Stimulated activated naive CD8-positive, alpha-beta T cell treated with anti-CD3 and anti-CD28 coated beads, Interleukin-15, amount 100 ng/mL, for 72 hours (primary cell): Measurements from ENCODE around the gene GCLC.

Experiments
- ATAC-seq: fragments of 150-1000 bp; cut with Tn5 transposase; 2 replicates; pipeline ENCODE4 v1.10.0; 2021; ENCODE audit warnings: mild to moderate bottlenecking, moderate library complexity
- DNase-seq, 2 donors: peaks; one replicate each; pipeline ENCODE4 v3.0.0; 2021 to 2022
- H3K27ac Mint-ChIP-seq, 2 donors: one replicate each; pipeline ENCODE4 v1.8.0; 2022; ENCODE audit warnings: mild to moderate bottlenecking in 2 of 2, mixed read lengths in 2 of 2, moderate library complexity in 2 of 2
- H3K27me3 Mint-ChIP-seq: one replicate; pipeline ENCODE4 v1.8.0; 2022; ENCODE audit warnings: mixed read lengths
- H3K4me1 Mint-ChIP-seq: one replicate; pipeline ENCODE4 v1.8.0; 2022; ENCODE audit warnings: mild to moderate bottlenecking, mixed read lengths
- H3K4me3 Mint-ChIP-seq, 2 donors: one replicate each; pipeline ENCODE4 v1.8.0; 2022; ENCODE audit warnings: mild to moderate bottlenecking in 2 of 2, mixed read lengths in 2 of 2, moderate library complexity in 1 of 2
- H3K9me3 Mint-ChIP-seq, 2 donors: one replicate each; pipeline ENCODE4 v1.8.0; 2022; ENCODE audit warnings: mixed read lengths in 2 of 2

GCLC gene

DNA sequence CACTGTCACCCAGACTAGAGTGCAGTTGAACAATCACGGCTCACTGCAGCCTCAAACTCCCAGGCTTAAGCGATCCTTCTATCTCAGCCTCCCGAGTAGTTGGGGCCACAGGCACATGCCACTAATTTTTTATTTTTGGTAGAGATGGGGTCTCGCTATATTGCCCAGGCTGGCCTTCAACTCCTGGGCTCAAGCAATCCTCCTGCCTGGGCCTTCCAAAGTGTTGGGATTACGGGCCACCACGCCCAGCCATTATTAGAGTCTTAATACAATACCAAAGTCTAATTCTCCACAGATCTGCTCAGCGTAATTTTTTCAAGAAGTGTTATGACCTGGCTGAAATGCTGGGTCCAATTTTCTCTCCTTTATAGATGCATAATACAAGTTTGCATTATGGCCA lies 3.0 kb downstream of the GCLC start:
- no peak overlapping the region for H3K4me3 Mint-ChIP-seq
- peaks cover 42% of the 10 kb centered on the region for H3K4me1 Mint-ChIP-seq
- no peaks in the 10 kb centered on the region for H3K9me3 Mint-ChIP-seq
- DNase-seq = no peak
- no peak overlapping the region for H3K27ac Mint-ChIP-seq
- H3K27me3 Mint-ChIP-seq = peaks cover 6% of the 10 kb centered on the region
- no peak for ATAC-seq

DNA sequence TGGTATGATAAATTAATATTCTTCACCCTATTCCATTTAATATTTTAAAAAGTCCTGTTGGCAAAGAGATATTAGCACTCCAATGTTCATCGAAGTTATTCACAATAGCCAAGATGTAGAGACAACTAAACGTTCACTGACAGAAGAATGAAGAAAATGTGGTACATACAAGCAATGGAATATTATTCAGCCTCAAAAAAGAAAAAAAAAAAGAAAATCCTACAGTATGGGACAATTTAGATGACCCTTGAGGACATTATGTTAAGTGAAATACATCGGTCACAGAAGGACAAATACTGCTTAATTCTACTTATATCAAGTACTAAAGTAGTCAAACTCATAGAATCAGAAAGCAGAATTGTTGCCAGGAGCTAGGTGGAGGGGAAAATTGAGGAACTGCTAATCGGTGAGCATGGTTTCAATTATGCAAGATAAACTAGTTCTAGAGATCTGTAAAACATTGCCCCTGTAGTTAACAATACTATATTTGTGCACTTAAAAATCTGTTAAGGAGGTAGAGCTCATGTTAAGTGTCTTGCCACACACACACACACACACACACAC lies 4.7 kb downstream of the GCLC start:
- H3K4me1 Mint-ChIP-seq = peaks cover 30% of the 10 kb centered on the region
- no peak for ATAC-seq

DNA sequence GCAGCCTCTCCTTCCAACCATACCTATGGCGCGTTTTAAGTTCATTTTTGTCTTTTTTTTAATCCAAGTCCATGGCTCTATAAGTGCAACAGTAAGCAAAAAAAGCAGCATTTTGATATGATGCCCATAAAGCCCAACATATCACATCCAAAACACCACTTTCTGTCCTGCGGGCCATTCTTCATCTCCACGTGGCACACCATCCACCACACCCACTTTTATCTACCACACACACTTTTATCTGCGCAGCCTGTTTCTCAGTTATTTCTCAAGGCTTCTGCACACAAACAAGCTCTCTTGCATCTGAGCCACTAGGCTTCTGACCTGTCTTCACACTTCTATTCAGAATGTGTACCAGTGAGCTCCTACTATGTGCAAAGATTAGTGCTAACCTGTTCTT lies 5.3 kb downstream of the GCLC start:
- H3K4me1 Mint-ChIP-seq = peaks cover 27% of the 10 kb centered on the region
- H3K4me3 Mint-ChIP-seq = no peak overlapping the region
- no peaks in the 10 kb centered on the region for H3K27me3 Mint-ChIP-seq
- no peaks in the 10 kb centered on the region for H3K9me3 Mint-ChIP-seq
- ATAC-seq (no peak), DNase-seq (no peak)
- H3K27ac Mint-ChIP-seq = no peak overlapping the region

More for the DNA sequence above, 4.7 kb downstream of the GCLC start:
- no peaks in the 10 kb centered on the region for H3K9me3 Mint-ChIP-seq
- DNase-seq = no peak
- no peak overlapping the region for H3K4me3 Mint-ChIP-seq
- no peaks in the 10 kb centered on the region for H3K27me3 Mint-ChIP-seq
- no peak overlapping the region for H3K27ac Mint-ChIP-seq

DNA sequence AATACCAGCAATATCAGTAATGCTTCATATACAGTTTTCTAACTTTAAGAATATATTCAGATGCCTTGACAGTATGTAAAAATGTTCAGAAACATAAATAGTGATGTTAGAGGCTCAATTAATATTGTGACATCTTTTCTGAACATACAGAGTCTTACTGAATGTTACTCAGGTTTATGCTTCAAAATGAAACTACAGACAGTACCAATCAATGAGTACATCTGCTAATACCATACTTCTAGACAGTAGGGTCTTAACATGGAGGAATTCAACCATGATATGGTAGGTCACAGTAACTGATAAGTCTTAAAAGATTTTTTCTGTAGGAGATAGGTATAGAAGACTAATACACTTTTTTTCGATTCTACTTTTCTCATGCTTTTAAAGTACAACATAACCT lies 8.3 kb downstream of the GCLC start:
- H3K27ac Mint-ChIP-seq = no peak overlapping the region
- peaks cover 35% of the 10 kb centered on the region for H3K4me1 Mint-ChIP-seq
- no peak overlapping the region for H3K4me3 Mint-ChIP-seq
- DNase-seq (no peak), ATAC-seq (no peak)
- no peaks in the 10 kb centered on the region for H3K27me3 Mint-ChIP-seq
- H3K9me3 Mint-ChIP-seq = no peaks in the 10 kb centered on the region

DNA sequence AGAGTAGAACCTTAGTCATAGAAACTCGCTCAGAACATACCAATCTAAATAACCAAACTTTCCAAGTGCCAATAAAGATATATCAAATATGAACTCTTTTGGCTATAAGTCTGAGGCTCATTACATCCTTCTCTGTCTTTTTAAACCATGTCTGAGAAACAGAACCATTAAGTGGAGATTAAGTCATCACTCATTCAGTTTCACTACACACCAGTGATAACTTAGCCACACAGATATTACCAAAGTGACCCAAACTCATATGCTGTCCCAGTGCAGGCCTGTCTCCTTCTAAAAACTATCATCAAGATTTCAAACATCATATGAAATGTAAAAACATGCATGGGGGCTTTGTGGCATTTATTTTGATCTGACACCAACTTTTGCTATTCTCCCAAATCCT lies 12.0 kb downstream of the GCLC start:
- peak overlapping the region in 1 of 2 donors; percentile 62 for H3K27ac Mint-ChIP-seq
- no peak for DNase-seq
- H3K9me3 Mint-ChIP-seq = no peaks in the 10 kb centered on the region
- no peaks in the 10 kb centered on the region for H3K27me3 Mint-ChIP-seq
- peaks cover 46% of the 10 kb centered on the region for H3K4me1 Mint-ChIP-seq
- ATAC-seq = peak; percentile 65
- no peak overlapping the region for H3K4me3 Mint-ChIP-seq

DNA sequence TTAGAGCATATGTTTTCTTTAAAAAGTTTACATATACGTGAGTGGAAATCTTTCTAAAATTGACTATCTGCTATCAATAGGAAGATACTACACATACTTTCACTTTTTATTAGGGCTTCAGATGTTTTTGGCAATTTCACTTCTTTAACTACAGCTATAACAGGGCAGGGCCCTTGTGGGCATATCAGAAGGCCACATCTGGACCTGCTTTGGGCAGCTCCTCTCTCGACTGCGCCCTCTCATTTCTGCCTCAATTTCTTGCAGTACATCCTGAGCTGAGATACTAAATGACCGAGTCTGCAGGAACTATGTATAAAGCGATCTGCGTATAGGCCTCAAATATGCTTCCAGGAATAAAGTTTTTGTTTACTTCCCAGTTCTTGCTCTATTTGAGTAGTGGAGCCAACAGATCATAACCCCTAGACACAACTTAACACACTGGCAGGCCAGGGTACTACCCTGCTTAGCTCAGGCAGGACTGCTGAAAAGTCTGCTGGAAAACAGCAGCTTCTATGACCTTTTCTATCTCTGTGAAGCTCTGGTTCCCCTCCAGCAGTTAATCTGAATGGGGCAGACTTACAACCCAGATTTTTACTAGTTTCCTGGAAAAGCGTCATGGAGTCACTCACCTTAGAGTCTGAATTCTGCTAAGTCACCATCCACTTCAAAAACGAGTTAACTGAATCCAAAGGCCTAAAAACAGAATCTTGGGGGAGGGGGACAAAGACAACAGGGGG lies 12.7 kb downstream of the GCLC start:
- DNase-seq (no peak), ATAC-seq (no peak)
- Mint-ChIP-seq H3K4me3 (no peak overlapping the region), H3K9me3 (no peaks in the 10 kb centered on the region), H3K4me1 (peaks cover 46% of the 10 kb centered on the region), H3K27ac (peak overlapping the region; percentile 42 to 77), H3K27me3 (no peaks in the 10 kb centered on the region)

DNA sequence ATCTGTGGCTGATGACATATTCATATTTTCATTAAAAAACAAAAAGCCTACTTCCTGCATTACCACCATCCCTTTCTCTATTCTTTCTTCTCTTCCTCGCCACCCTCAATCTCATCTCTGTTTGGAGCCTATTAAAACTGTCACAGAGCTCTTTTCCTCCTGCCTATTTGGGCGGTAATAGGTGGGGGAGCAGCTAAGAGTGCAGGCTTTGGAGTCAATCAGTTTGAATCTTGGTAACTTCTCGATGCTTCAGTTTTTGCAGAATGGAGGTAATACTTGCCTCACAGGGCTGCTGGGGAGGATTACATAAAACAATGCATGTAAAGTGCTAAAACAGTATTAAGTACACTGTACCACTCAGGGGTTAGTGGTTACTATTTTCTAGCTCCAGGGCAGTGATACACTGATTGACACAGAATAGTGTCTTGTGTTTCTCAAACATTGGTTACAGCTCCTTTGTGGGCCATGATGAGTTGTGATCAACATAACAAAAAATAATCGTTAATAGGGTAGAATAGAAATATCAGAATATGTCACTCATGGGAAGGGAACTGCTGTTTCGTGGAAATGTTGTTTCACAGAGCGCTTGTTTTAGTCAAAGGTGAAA lies 14.0 kb downstream of the GCLC start:
- Mint-ChIP-seq H3K27ac (no peak overlapping the region), H3K27me3 (no peaks in the 10 kb centered on the region), H3K9me3 (no peaks in the 10 kb centered on the region), H3K4me3 (no peak overlapping the region), H3K4me1 (peaks cover 46% of the 10 kb centered on the region)
- no peak for DNase-seq
- ATAC-seq = no peak

DNA sequence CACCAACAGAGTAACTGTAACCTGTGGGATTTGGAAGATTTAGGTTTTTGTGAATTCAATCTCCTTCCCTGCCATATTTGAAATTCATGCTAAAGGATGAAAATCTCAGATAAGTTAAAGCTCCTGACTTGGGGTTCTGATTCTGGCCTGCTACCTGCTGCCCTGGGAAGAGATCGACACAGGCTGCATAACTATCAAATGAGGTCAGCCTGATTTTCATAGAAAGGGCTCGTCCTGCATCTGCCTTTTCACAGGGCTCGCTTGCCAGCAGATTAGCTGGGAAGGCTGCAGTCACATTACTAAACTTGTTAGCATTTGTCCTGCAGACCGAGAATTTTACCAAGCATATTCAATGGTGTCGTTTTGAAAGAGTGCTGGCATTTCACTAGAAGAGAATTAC lies 14.6 kb downstream of the GCLC start:
- H3K4me3 Mint-ChIP-seq = no peak overlapping the region
- DNase-seq (no peak), ATAC-seq (no peak)
- H3K27ac Mint-ChIP-seq = no peak overlapping the region
- H3K27me3 Mint-ChIP-seq = no peaks in the 10 kb centered on the region
- peaks cover 46% of the 10 kb centered on the region for H3K4me1 Mint-ChIP-seq
- no peaks in the 10 kb centered on the region for H3K9me3 Mint-ChIP-seq

DNA sequence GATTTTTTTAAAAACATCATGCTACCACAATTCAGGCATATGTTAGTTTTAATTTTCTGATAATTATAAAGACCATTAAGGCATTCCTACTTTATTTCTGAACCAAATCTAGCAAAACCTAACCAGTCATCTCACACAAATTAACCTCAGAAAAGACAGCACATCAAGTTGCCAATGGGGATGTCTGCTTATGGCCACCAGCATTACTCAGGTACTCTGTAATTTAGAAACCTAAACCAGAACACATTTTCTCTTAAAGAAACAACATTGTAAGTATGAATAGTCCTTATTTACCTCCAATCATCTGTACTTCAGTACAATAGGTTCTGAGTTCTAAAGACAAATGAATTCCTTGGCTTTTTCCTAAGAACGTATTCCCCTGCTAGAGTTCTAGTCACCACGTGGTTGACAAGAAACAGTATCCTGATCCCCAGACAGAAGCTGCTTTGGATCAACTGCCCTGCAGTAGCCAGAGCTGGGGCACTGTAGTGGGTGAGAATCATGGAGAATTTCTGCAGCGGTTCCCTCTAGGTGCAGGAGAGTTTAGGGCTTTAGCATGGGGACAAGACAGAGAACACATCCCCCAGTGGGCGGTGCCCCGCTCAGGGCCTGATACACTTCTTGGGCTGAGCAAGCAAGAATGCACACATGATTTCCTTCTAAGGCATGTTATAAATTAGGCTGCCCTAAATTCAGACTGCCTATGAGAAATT lies 15.4 kb downstream of the GCLC start:
- no peak overlapping the region for H3K27ac Mint-ChIP-seq
- DNase-seq (no peak), ATAC-seq (no peak)
- H3K9me3 Mint-ChIP-seq = no peaks in the 10 kb centered on the region
- H3K4me3 Mint-ChIP-seq = no peak overlapping the region
- peaks cover 44% of the 10 kb centered on the region for H3K4me1 Mint-ChIP-seq
- no peaks in the 10 kb centered on the region for H3K27me3 Mint-ChIP-seq

DNA sequence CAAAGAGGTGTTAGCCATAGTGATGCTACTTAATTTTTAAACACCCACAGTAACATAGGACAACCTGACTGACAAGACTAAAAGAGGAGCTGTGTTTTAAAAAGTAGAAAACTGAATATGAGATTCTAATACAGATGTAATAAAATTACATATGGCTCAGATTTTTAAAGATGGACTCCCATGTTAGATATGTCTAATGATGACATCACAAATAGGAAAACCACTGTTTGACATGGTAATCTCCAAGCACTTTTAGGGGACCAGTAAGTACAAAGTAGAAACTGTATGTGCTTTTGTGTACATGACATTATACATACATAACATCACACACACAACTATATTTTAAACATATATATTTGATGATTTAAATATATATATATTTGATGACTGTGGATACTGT lies 16.8 kb downstream of the GCLC start:
- H3K9me3 Mint-ChIP-seq = no peaks in the 10 kb centered on the region
- H3K4me3 Mint-ChIP-seq = no peak overlapping the region
- ATAC-seq (no peak), DNase-seq (no peak)
- H3K4me1 Mint-ChIP-seq = peaks cover 34% of the 10 kb centered on the region
- H3K27me3 Mint-ChIP-seq = no peaks in the 10 kb centered on the region
- H3K27ac Mint-ChIP-seq = no peak overlapping the region

DNA sequence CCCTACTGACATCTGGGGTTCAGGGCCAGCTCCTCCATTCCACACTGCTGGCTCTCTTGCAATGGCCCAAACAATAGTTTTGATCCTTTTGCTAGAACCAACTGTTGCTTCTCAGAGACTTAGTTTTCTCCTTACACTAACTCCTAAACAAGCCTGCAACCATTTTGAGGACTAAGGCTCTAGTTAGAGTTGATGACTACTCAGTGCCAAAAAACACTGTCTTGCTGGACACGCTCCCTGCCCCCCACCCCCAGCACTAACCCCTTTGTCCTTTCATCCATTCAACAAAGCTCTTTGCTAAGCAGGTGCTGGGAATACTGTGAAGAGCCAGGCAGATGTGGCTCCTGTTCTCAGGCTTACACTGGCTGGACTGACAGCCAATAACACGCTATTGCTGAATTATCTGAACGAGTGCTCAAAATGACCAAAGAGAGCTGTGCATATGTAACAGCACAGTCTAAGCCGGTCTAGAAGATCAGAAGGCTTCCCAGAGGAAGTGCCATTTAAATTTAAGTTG lies 17.6 kb downstream of the GCLC start:
- ATAC-seq = no peak
- H3K27me3 Mint-ChIP-seq = no peaks in the 10 kb centered on the region
- no peak overlapping the region for H3K27ac Mint-ChIP-seq

DNA sequence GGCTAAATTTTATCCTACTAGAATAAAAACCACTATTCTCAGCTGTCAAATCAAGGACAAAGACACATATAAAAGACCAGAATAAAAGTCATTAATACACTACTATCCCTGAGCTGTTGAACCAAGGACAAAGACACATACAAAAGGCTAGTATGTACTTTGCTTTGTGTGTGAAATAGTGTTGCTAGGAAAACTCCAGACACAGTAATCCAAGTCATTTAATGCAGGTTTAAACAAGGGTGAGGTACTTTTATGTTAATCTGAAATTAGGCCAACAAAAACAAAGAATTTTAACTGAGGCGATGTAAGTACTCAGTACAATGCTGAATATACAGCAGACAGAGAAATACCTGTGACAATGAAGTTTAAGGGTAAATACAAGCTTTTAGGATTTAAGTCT lies 18.9 kb downstream of the GCLC start:
- ATAC-seq = no peak
- Mint-ChIP-seq H3K9me3 (no peaks in the 10 kb centered on the region), H3K4me3 (no peak overlapping the region)

More for the DNA sequence above, 17.6 kb downstream of the GCLC start:
- DNase-seq = no peak
- Mint-ChIP-seq H3K9me3 (no peaks in the 10 kb centered on the region), H3K4me1 (peaks cover 26% of the 10 kb centered on the region), H3K4me3 (no peak overlapping the region)

DNA sequence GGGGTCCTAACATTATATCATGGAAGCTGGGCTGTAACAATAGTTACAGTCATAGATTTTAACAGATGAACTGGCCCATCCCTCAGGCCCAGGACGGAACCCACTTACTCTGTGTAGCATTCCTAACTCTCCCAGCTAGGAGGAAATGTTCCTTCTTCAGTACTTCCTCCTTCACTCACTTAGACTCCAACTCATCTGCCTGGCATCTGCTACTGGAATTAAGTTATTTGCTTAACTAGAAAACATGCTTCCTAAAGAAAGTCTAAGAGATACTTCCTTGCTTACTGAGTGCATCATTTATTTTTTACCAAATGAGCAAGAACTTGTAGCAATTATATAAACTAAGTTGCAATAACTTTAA lies 20.5 kb downstream of the GCLC start:
- Mint-ChIP-seq H3K27ac (no peak overlapping the region), H3K27me3 (no peaks in the 10 kb centered on the region), H3K4me1 (no peaks in the 10 kb centered on the region), H3K9me3 (no peaks in the 10 kb centered on the region), H3K4me3 (no peak overlapping the region)
- ATAC-seq (no peak), DNase-seq (no peak)

More for the DNA sequence above, 18.9 kb downstream of the GCLC start:
- Mint-ChIP-seq H3K4me1 (peaks cover 15% of the 10 kb centered on the region), H3K27me3 (no peaks in the 10 kb centered on the region), H3K27ac (no peak overlapping the region)
- no peak for DNase-seq

DNA sequence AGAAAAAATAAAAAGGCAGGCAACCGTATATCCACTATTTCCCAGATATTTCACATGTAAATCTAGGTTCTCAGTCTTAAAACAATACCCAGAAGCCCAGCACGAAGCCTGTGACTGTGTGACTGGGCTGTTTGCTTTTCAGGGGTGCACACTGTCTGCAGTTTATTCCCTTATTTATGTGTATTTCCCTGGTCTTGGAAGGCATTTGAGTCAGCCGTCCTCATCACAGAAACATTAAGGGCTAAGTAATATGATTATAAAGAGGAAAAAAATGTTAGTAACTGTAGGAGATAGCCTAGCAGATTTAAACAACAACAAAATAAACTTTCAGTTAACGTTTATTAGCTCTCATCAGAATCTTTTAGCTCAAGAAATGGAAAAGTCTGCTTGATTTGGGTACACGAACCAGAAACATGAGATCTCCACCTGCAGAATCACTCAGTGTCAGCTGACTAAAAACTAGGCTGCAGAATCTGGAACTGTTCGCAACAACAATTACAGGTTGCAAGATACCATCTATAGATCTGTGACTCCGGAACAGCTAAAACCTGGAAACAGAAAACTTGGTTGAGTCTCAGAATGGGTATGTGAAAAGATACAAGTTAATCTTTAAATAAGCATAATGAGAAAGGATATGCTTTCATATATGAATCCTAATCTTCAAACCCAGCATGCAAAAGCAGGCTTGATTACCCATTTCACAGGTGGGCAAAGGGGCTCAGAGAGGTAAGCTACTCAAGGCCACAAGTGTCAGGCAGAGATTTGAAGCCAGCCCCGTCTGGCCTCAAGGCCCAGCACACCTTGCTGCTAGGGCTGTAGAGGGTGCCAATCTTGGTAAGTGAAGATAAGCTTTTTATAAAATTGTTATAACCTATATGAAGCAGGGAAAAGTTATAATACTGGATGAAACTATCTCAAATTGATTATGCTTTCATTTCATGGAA lies 21.1 kb downstream of the GCLC start:
- ATAC-seq = no peak
- H3K4me3 Mint-ChIP-seq = no peak overlapping the region
- H3K9me3 Mint-ChIP-seq = no peaks in the 10 kb centered on the region

DNA sequence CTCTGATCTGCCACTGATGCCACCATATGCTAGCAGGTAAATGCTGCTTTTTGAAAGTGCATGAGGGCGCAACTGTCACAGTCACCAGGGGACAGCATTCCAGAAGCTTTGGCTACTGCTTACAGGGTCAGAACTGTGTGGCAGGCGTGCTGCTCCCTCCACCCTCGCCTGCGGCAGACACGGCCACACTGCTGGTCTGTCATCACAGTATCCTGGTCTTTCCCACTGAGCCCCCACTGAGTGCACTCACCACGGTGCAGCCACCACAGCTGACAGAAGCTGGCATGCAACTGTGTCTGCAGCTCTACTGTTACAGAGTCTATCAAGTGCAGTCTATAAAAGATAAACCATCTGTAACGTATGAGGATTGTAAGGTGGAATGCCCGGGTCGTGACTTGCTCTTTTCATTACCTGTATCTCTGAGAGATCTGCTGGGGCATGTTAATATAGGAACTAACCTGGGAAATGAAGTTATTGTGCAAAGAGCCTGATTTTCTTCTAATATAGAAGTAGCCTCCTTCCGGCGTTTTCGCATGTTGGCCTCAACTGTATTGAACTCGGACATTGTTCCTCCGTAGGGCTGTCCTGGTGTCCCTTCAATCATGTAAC lies 24.5 kb downstream of the GCLC start:
- Mint-ChIP-seq H3K4me3 (no peak overlapping the region), H3K27ac (peak overlapping the region in 1 of 2 donors; percentile 38), H3K4me1 (no peaks in the 10 kb centered on the region), H3K9me3 (no peaks in the 10 kb centered on the region), H3K27me3 (no peaks in the 10 kb centered on the region)
- ATAC-seq = no peak
- DNase-seq = no peak

More for the DNA sequence above, 21.1 kb downstream of the GCLC start:
- Mint-ChIP-seq H3K27ac (no peak overlapping the region), H3K27me3 (no peaks in the 10 kb centered on the region), H3K4me1 (no peaks in the 10 kb centered on the region)
- DNase-seq = no peak
